GM12878 (cell line): ENCODE results near the gene MYO18B. TPM values are rescaled to one million over a fixed set of nuclear protein-coding genes. Genes with fewer than 3 reads are reported as not detected.

Experiments
- CHD2 ChIP-seq: IDR thresholded peaks from 2 replicates; pipeline ENCODE4 v1.6.1; 2011; ENCODE audit warnings: low read depth, low read length, improper control_type of control experiment, borderline replicate concordance
- CTCF ChIP-seq, 3 experiments: IDR thresholded peaks in 2 of 3; conservative IDR thresholded peaks in 1 of 3; 2 replicates each; pipeline ENCODE4 v1.5.1; 2011; ENCODE audit warnings: low read depth in 3 of 3, low read length in 3 of 3, mild to moderate bottlenecking in 3 of 3, control low read depth in 2 of 3, moderate library complexity in 2 of 3, inconsistent platforms in 1 of 3, mixed read lengths in 1 of 3; ENCODE audit not compliant: control insufficient read depth in 2 of 3, insufficient read depth in 1 of 3; ENCODE audit errors: extremely low read depth in 1 of 3
- FOXK2 ChIP-seq: fragments of 450-650 bp; IDR thresholded peaks from 2 replicates; pipeline ENCODE4 v1.6.1; 2017; ENCODE audit warnings: mild to moderate bottlenecking, moderate library complexity
- NBN ChIP-seq: fragments of 450-650 bp; IDR thresholded peaks from 2 replicates; pipeline ENCODE4 v1.6.1; 2016
- NFYA ChIP-seq: IDR thresholded peaks from 2 replicates; pipeline ENCODE4 v1.6.1; 2011; ENCODE audit warnings: low read depth, mild to moderate bottlenecking, low read length, improper control_type of control experiment, borderline replicate concordance
- PBX3 ChIP-seq: IDR thresholded peaks from 2 replicates; pipeline ENCODE4 v1.6.1; 2011; ENCODE audit warnings: mild to moderate bottlenecking, low read depth, low read length, moderate library complexity; ENCODE audit not compliant: insufficient replicate concordance
- ZBTB11 ChIP-seq: fragments of 450-650 bp; formaldehyde crosslinking; IDR thresholded peaks from 2 replicates; pipeline ENCODE4 v1.5.0; 2022; ENCODE audit warnings: mild to moderate bottlenecking, missing genetic modification characterization
- polyA plus RNA-seq, 11 experiments: library from polyadenylated mRNA; depleted of rRNA in 4 of 11; unstranded in 6 of 11; stranded (reverse) in 5 of 11; fragments of >200 nt; fragmentation: Nextera tagmentation in 4 of 11; fragmentation: Illumina TruSeq in 1 of 11; extraction: Ambion mirVana in 4 of 11; extraction: Trizol in 1 of 11; gene quantifications; 1 replicate in 1 of 11; 2 replicates in 10 of 11; pipeline versions ENCODE4 v1.2.1 to v1.2.3, GENCODE V29; 2011 to 2016; ENCODE audit warnings: inconsistent platforms in 2 of 11, missing spikeins in 2 of 11, low read depth in 1 of 11
- total RNA-seq, 4 experiments: library from RNA; depleted of rRNA in 3 of 4; stranded (reverse); fragments of >200 nt in 3 of 4; fragmentation: Illumina TruSeq in 1 of 4; extraction: Trizol in 1 of 4; gene quantifications; 2 replicates each; pipeline versions ENCODE4 v1.2.1 to v1.2.3, GENCODE V29; 2013 to 2021

MYO18B gene
- total and polyA plus RNA-seq, 10 of the 15 experiments (the other 5 are each of a cell fraction or from before 2014, with no cell fraction given): 0.05 to 2.1 (median 0.51) TPM; not detected in 1

GRCh38 chr22:26025626-26026025 is 283.6 kb downstream of the MYO18B start (continued):
- TF ChIP-seq FOXK2: no peak
- no peak for TF ChIP-seq NBN
- TF ChIP-seq PBX3: no peak
- TF ChIP-seq CHD2: no peak
- no peak for TF ChIP-seq NFYA
- no peak for TF ChIP-seq ZBTB11 (CRISPR knock-in tag)
- no peak for TF ChIP-seq CTCF (IDR thresholded peaks at IDR 0.05 in 2 of 3, conservative IDR thresholded peaks at IDR 0.05 in 1 of 3; ENCODE audit: control insufficient read depth in 2 of 3, extremely low read depth in 1 of 3, insufficient read depth in 1 of 3, low read depth in 3 of 3, low read length in 3 of 3)
